G401.6 (cell line): ENCODE results near the gene PHKG1.
A peak's percentile ranks its signal among the peaks of the same experiment; 100 is the strongest.
"Not testable (repeated sequence)": the region's sequence is repeated elsewhere in the genome, so short reads cannot be mapped to it uniquely, and the experiment has no call there.

Source experiments
- FAIRE-seq: peaks from 2 replicates; lab custom pipeline; 2012; peaks lifted over from hg19 to GRCh38; lab: Jason Lieb, UNC

PHKG1 gene

GRCh38 chr7:56092789-56093531, at the start of gene PHKG1:
Gene PHKG1 (minus strand): TSS chr7:56092952. CDS start chr7:56088941, 4,011 bp downstream.
- FAIRE-seq, result no peak

DNA sequence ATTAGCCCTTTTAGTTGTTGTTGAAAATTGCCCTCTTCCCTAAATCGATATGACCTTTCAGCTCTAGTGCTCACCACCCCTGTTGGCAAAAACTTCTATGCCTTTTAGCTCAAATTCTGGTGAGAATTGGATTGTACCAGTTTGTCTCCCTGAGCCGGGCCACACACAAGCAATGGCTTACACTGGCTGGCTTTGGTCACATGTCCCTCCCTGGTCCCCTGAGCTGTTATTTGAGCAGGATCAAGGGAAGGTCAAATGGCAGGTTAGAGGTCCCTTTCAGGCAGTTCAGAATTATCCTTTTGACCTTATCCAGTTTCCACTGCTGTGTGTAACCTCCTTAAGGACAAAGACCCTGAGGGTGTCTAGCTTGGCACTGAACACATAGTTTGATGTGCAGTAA, 38.3 kb upstream of the PHKG1 start:
- not testable (repeated sequence) for FAIRE-seq

DNA sequence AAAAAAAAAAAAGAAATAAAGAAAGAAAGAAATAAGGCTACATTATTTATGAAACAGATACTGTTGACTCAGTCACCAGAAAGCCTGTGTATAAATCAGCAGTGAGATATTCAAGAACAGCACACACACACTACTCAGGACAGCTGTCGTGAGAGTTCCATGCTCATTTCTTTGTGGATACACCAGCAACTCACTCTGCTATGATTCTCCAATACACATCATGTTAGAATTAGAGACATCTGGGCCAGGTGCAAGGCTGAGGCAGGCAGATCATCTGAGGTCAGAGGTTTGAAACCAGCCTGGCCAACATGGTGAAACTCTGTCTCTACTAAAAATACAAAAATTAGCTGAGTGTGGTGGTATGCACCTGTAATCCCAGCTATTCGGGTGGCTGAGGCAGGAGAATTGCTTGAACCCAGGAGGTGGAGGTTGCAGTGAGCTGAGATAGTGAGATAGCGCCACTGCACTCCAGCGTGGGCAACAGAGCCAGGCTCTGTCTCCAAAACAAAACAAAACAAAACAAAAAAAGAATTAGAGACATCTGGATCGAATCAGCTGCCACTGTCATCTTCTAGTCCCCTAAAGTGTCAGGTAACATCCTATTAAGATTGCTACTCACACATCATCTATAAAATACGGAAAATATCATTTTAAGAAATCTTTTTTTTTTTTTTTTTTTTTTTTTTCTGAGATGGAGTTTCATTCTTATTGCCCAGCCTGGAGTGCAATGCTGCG, 34.7 kb upstream of the PHKG1 start:
- FAIRE-seq, result no peak

GRCh38 chr7:56125831-56126230, 33.1 kb upstream of the PHKG1 start:
- FAIRE-seq, result no peak

- no peak for FAIRE-seq
These were observed 32.2 kb upstream of the PHKG1 start for GRCh38 chr7:56124981-56125380.

GRCh38 chr7:56121440-56121839, 28.7 kb upstream of the PHKG1 start:
- FAIRE-seq, result no peak

- no peak for FAIRE-seq
These were observed 23.2 kb upstream of the PHKG1 start, which contains the start of gene NUPR2 for GRCh38 chr7:56115852-56116538. Gene NUPR2 (minus strand): TSS chr7:56116417. CDS start chr7:56116314, 103 bp downstream.

DNA sequence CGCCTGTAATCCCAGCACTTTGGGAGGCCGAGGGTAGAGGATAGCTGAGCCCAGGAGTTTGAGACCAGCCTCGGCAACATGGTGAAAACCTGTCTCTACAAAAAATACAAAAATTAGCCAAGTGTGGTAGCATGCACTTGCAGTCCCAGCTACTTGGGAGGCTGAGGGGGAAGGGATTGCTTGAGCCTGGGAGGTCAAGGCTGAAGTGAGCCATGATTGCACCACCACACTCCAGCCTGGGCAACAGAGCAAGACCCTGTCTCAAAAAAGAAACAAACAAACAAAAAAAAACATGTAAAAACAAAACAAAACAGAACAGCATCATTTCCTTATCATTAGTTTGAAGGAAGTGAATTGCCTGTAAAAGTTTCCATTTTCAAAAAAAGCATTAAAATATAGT, 19.5 kb upstream of the PHKG1 start:
- not testable (repeated sequence) for FAIRE-seq

- FAIRE-seq, result no peak
These were observed 17.9 kb upstream of the PHKG1 start for GRCh38 chr7:56110611-56111010.

DNA sequence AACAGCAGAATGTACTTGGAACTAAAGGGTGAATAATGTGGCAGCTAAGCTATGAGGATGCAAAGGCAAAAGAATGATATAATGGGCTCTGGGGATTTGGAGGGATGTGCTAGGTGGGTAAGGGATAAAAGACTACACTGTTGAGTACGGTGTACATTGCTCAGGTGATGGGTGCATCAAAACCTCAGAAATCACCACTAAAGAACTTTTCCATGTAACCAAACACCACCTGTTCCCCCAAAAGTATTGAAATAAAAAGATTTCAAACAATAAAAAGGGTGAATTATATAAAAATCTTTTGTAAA, 15.2 kb upstream of the PHKG1 start:
- no peak for FAIRE-seq

GRCh38 chr7:56106108-56107073, 13.6 kb upstream of the PHKG1 start, which contains the start of gene CHCHD2:
Gene CHCHD2 (minus strand): TSS chr7:56106476. CDS start chr7:56106413, 63 bp downstream.
- FAIRE-seq, result peak; percentile 95

GRCh38 chr7:56105508-56105907, 12.8 kb upstream of the PHKG1 start:
- no peak for FAIRE-seq

- not testable (repeated sequence) for FAIRE-seq
These were observed 11.4 kb upstream of the PHKG1 start for GRCh38 chr7:56104138-56104537.

DNA sequence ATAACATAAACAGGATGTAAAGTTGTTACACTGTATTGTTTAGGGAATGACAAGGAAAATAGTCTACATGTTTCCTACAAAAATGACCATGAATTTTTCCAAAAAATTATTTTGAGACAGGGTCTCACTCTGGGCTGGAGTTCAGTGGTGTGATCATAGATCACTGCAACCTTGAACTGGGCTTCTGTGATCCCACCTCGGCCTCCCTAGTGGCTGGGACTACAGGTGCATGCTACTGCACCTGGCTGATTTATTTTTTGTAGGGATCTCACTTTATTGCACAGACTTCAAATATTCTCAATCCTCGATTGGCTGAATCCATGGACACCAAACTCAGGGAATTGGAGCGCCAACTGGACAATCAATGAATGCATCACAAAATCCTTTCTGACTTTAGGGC, 6.9 kb upstream of the PHKG1 start:
- no peak for FAIRE-seq

DNA sequence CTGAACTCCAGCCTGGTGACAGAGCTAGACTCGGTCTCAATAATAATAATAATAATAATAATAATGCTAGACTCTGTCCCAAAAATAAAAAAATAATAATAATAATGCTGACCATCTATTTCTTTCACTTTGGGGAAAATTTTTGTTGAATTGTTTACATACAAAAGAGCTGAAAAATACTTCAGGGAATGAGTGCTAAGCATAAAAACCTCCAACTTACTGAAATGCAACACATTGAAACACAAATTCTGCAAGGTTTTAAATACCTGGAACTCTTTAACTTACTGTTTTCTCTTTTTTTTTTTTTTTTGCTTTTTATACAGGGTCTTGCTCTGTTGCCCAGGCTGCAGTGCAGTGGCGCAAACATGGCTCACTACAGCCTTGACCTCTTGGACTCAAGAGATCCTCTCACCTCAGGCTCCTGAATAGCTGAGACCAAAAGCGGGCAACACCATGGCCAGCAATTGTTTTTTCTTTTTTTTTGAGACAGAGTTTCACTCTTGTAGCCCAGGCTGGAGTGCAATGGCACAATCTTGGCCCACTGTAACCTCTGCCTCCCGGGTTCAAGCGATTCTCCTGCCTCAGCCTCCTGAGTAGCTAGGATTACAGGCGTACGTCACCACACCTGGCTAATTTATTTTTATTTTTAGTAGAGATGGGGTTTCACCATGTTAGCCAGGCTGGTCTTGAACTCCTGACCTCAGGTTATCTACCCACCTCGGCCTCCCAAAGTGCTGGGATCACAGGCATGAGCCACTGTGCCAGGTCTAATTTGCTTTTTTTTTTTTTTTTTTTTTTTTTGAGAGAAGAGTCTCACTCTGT, 5.6 kb upstream of the PHKG1 start:
- FAIRE-seq, result not testable (repeated sequence)

DNA sequence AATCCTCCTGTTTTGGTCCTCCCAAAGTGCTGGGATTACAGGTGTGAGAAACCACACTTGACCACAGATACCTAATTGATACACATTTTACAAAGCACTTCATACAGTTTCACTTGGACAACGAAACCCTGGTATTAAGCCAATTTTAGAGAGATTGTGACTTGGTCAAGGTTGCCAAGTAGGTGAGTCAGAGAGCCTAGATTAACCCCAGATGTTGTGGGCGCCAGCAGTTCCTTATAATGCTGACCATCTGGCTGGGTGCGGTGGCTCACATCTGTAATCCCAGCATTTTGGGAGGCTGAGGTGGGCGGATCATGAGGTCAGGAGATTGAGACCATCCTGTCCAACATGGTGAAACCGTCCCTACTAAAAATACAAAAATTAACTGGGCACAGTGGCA, 4.9 kb upstream of the PHKG1 start:
- FAIRE-seq, result no peak

- not testable (repeated sequence) for FAIRE-seq
These were observed 364 bp downstream of the PHKG1 start for GRCh38 chr7:56092388-56092787.

- no peak for FAIRE-seq
These were observed 1.2 kb downstream of the PHKG1 start for GRCh38 chr7:56091591-56091990.

GRCh38 chr7:56087445-56087844, 5.3 kb downstream of the PHKG1 start:
- no peak for FAIRE-seq

DNA sequence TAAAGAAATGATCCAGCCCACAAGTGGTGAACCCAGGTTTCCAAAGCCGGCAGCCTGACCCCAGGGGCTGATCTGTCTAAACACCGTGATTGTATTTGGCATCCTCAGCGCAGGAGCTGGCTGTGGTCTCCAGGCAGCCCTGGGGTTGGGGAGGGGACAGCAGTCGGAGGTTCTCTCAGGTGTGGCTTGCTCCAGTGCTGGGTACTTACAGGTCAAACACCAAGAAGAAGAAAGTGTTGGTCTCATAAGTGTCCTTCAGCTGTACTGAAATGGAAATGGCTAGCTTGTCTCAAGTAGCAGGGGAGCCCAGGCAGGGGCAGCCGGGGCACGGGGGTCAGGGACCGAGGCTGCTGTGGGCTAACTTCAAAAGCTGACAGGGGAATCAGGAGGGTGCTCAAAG, 6.0 kb downstream of the PHKG1 start:
- FAIRE-seq, result no peak
